SK-N-SH (cell line): ENCODE data around the gene ROS1. TPM values are rescaled to one million over a fixed set of nuclear protein-coding genes. Genes with fewer than 3 reads are reported as not detected.

Experiments
- CTCF ChIA-PET: fragments of 300-600, 350-600 bp; formaldehyde crosslinking; extraction: SDS; loops from one replicate; lab custom pipeline; 2021; lab: Yijun Ruan, JAX
- POLR2A ChIA-PET: fragments of 350-600 bp; sonication (Branson Sonifier 250); formaldehyde crosslinking; extraction: SDS; loops from one replicate; lab custom pipeline; 2020; ENCODE audit warnings: antibody characterized with exemption, inconsistent platforms; lab: Yijun Ruan, JAX
- DNase-seq: peaks from one replicate; pipeline ENCODE4 v3.0.0; 2012
- H2AFZ ChIP-seq: fragments of 200-600 bp; sonication (generic); 2 replicates; pipeline ENCODE4 v1.8.1; 2016; ENCODE audit warnings: antibody characterized with exemption, mild to moderate bottlenecking, low read depth
- H3F3A ChIP-seq: fragments of 200-600 bp; sonication (generic); replicated peaks from 2 replicates; pipeline ENCODE3; 2016; ENCODE audit warnings: antibody characterized with exemption, mild to moderate bottlenecking; ENCODE audit not compliant: insufficient read depth
- H3K27ac ChIP-seq, 2 experiments: fragments of 200-500 bp in 1 of 2; fragments of 200-600 bp in 1 of 2; sonication (Bioruptor generic) in 1 of 2; sonication (generic), shearing (Covaris generic) in 1 of 2; 2 replicates each; pipeline versions ENCODE4 v1.5.1 to v1.6.1; 2014 to 2016; ENCODE audit warnings: low read depth in 2 of 2, inconsistent platforms in 1 of 2, low read length in 1 of 2, mild to moderate bottlenecking in 1 of 2, mixed read lengths in 1 of 2
- H3K27me3 ChIP-seq: fragments of 200-600 bp; sonication (generic), shearing (Covaris generic); 2 replicates; pipeline ENCODE4 v1.6.1; 2016; ENCODE audit warnings: mixed run types; ENCODE audit not compliant: insufficient read depth
- H3K36me3 ChIP-seq, 2 experiments: fragments of 200-500 bp in 1 of 2; fragments of 200-600 bp in 1 of 2; sonication (Bioruptor generic) in 1 of 2; sonication (generic) in 1 of 2; replicated peaks in 1 of 2; 2 replicates each; pipeline versions ENCODE3 to v1.5.1; 2014 to 2016; ENCODE audit warnings: low read length in 1 of 2, mild to moderate bottlenecking in 1 of 2; ENCODE audit not compliant: insufficient read depth in 2 of 2, control insufficient read depth in 1 of 2
- H3K4me1 ChIP-seq, 2 experiments: fragments of 200-500 bp in 1 of 2; fragments of 200-600 bp in 1 of 2; sonication (Bioruptor generic) in 1 of 2; sonication (generic), shearing (Covaris generic) in 1 of 2; 2 replicates each; pipeline versions ENCODE4 v1.5.1 to v1.6.1; 2014 to 2016; ENCODE audit warnings: low read depth in 1 of 2, low read length in 1 of 2, mixed run types in 1 of 2; ENCODE audit not compliant: insufficient read depth in 2 of 2, control insufficient read depth in 1 of 2
- H3K4me2 ChIP-seq: fragments of 200-600 bp; sonication (generic), shearing (Covaris generic); 2 replicates; pipeline ENCODE4 v1.6.1; 2017; ENCODE audit warnings: mixed run types
- H3K4me3 ChIP-seq, 2 experiments: fragments of 200-500 bp in 1 of 2; fragments of 200-600 bp in 1 of 2; sonication (Bioruptor generic) in 1 of 2; sonication (generic), shearing (Covaris generic) in 1 of 2; 2 replicates each; pipeline versions ENCODE4 v1.5.1 to v1.8.1; 2014 to 2016; ENCODE audit warnings: low read depth in 2 of 2, inconsistent platforms in 1 of 2, low read length in 1 of 2, mild to moderate bottlenecking in 1 of 2, mixed read lengths in 1 of 2, moderate library complexity in 1 of 2
- H3K79me2 ChIP-seq: fragments of 200-600 bp; sonication (generic); 2 replicates; pipeline ENCODE4 v1.8.1; 2017; ENCODE audit warnings: mild to moderate bottlenecking; ENCODE audit not compliant: insufficient read depth
- H3K9ac ChIP-seq: fragments of 200-600 bp; sonication (generic); 2 replicates; pipeline ENCODE4 v1.6.1; 2017; ENCODE audit warnings: mixed run types
- H3K9me2 ChIP-seq: fragments of 200-600 bp; sonication (generic); 2 replicates; pipeline ENCODE4 v1.6.1; 2017; ENCODE audit warnings: mixed run types
- H3K9me3 ChIP-seq: fragments of 200-600 bp; sonication (generic); 2 replicates; pipeline ENCODE4 v1.6.1; 2017; ENCODE audit warnings: mixed run types, mild to moderate bottlenecking, moderate library complexity
- H4K20me1 ChIP-seq: fragments of 200-600 bp; sonication (generic); 2 replicates; pipeline ENCODE4 v1.6.1; 2017; ENCODE audit warnings: mild to moderate bottlenecking, mixed run types; ENCODE audit not compliant: insufficient read depth
- CHD2 ChIP-seq: fragments of 150-350 bp; IDR thresholded peaks from 2 replicates; pipeline ENCODE4 v1.6.1; 2018; ENCODE audit warnings: low read length; ENCODE audit not compliant: partially characterized antibody
- FOSL2 ChIP-seq: IDR thresholded peaks from 2 replicates; pipeline ENCODE4 v1.4.0; 2012; ENCODE audit warnings: low read depth, mild to moderate bottlenecking, moderate library complexity, borderline replicate concordance
- FOXM1 ChIP-seq: IDR thresholded peaks from 2 replicates; pipeline ENCODE4 v1.4.0; 2012; ENCODE audit warnings: low read depth, mild to moderate bottlenecking
- MXI1 ChIP-seq: IDR thresholded peaks from 2 replicates; pipeline ENCODE4 v1.6.1; 2012; ENCODE audit warnings: mild to moderate bottlenecking, low read depth, low read length, improper control_type of control experiment
- NFIC ChIP-seq: IDR thresholded peaks from 2 replicates; pipeline ENCODE4 v1.4.0; 2012; ENCODE audit warnings: borderline replicate concordance
- RXRA ChIP-seq: IDR thresholded peaks from 2 replicates; pipeline ENCODE4 v1.4.0; 2012; ENCODE audit warnings: low read depth, mild to moderate bottlenecking, borderline replicate concordance
- SMC3 ChIP-seq: IDR thresholded peaks from 2 replicates; pipeline ENCODE4 v1.6.1; 2012; ENCODE audit warnings: low read depth, low read length, improper control_type of control experiment
- TCF12 ChIP-seq: IDR thresholded peaks from 2 replicates; pipeline ENCODE4 v1.4.0; 2012
- WGBS: methylation state at CpG from one replicate; pipeline ENCODE4 v1.1.6; 2017; ENCODE audit warnings: low lambda C conversion rate; 5-methylcytosine and 5-hydroxymethylcytosine counted together
- polyA plus RNA-seq, 3 experiments: library from polyadenylated mRNA; depleted of rRNA; stranded (reverse); fragments of >200 nt; gene quantifications; 2 replicates each; pipeline ENCODE4 v1.2.3, GENCODE V29; 2012
- TF ChIP-seq, protein P1 (sequence below): IDR thresholded peaks from 2 replicates; pipeline ENCODE4 v1.4.0; 2012; ENCODE audit warnings: low read depth
- TF ChIP-seq, protein P2 (sequence below): IDR thresholded peaks from 2 replicates; pipeline ENCODE4 v1.6.1; 2012; ENCODE audit warnings: mild to moderate bottlenecking, low read depth, low read length, moderate library complexity

ROS1 gene
- polyA plus RNA-seq, 1 of the 3 experiments (the other 2 are of a cell fraction), result 1.8 TPM

DNA sequence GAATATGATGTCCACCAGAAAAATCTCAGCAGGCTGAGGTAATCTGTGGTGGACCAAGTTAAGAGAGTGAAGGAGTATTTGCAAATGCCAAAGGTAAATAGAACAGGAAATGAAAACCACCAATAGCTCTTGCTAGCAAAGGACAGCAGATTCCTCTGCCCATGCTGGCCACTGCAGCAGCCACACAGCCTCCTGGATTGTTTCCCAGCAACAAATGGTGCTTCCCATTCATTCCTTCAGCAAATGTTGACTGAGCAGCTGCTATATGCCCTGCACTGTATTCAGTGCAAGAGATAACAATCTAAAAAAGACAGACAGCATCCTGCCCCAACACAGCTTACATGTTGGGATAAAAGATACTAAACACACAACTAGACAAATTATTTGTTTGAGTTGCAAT, 11.0 kb downstream of the ROS1 start:
- H3K9me2 ChIP-seq, result no peaks in the 10 kb centered on the region
- H3K4me1 ChIP-seq, result no peaks in the 10 kb centered on the region
- ChIA-PET POLR2A (no interaction called here), CTCF (interaction anchor here (0.9 kb wide), 1 partner anchor 139 kb away, joined by 3 read pairs; no protein-coding TSS in a partner anchor)
- H3K36me3 ChIP-seq, result no peaks in the 10 kb centered on the region
- H3K27ac ChIP-seq, result no peak overlapping the region
- no peaks in the 10 kb centered on the region for H4K20me1 ChIP-seq
- no peak overlapping the region for H3K9ac ChIP-seq
- H3K4me3 ChIP-seq, result no peak overlapping the region
- H3K27me3 ChIP-seq, result no peaks in the 10 kb centered on the region; the same call in 1 of the 2 replicates
- no peak overlapping the region for H2AFZ ChIP-seq
- H3K79me2 ChIP-seq, result no peaks in the 10 kb centered on the region
- H3K9me3 ChIP-seq, result no peaks in the 10 kb centered on the region
- H3F3A ChIP-seq, result no peaks in the 10 kb centered on the region
- no peak overlapping the region for H3K4me2 ChIP-seq
- TF ChIP-seq FOSL2 (no peak), MXI1 (no peak), TCF12 (peak; percentile 39)
- TF ChIP-seq, protein P1, sequence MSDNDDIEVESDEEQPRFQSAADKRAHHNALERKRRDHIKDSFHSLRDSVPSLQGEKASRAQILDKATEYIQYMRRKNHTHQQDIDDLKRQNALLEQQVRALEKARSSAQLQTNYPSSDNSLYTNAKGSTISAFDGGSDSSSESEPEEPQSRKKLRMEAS, result 0 out of 2 replicates have a peak, but pooled peaks have one; percentile 23
- no peak for DNase-seq

DNA sequence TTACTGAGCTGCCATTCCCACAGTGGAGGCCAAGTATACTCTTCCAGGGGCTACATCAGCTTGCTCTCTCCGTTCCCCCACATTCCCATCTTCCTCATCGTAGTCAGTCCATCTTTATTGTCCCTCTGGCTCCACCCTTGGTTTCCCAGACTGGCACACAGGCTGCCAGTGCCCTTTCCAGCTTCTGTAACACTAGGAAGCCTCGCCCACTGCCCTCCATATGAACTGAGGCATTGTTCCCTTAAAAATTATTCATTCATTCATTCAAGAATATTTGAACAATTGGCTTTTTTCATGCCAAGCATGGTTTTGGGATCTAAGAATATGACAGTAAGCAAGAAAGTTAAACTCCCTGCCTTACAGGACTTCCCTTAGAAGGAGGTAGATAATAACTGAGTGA, 14.3 kb downstream of the ROS1 start:
- Histone ChIP-seq H4K20me1 (no peaks in the 10 kb centered on the region), H3F3A (no peaks in the 10 kb centered on the region)
- WGBS, result 22% methylated on average over 3 of the region's 3 CpGs

More for the DNA sequence above, 14.3 kb downstream of the ROS1 start:
- H3K79me2 ChIP-seq, result no peaks in the 10 kb centered on the region
- no peak overlapping the region for H2AFZ ChIP-seq
- DNase-seq, result no peak
- H3K27me3 ChIP-seq, result no peaks in the 10 kb centered on the region; the same call in 1 of the 2 replicates
- no peak overlapping the region for H3K9ac ChIP-seq
- H3K4me3 ChIP-seq, result no peak overlapping the region
- H3K27ac ChIP-seq, result no peak overlapping the region
- 0 out of 2 replicates have a peak overlapping the region, but pooled peaks have one; percentile 32 for H3K4me2 ChIP-seq
- CTCF ChIA-PET, result interaction anchor here (0.9 kb wide), 1 partner anchor 139 kb away, joined by 3 read pairs; no protein-coding TSS in a partner anchor
- POLR2A ChIA-PET, result no interaction called here
- H3K36me3 ChIP-seq, result no peaks in the 10 kb centered on the region
- no peaks in the 10 kb centered on the region for H3K9me3 ChIP-seq
- no peaks in the 10 kb centered on the region for H3K4me1 ChIP-seq
- H3K9me2 ChIP-seq, result no peaks in the 10 kb centered on the region
- TF ChIP-seq CHD2 (no peak), TCF12 (no peak), NFIC (no peak), SMC3 (no peak), RXRA (no peak), FOXM1 (no peak)
- TF ChIP-seq, protein P2, sequence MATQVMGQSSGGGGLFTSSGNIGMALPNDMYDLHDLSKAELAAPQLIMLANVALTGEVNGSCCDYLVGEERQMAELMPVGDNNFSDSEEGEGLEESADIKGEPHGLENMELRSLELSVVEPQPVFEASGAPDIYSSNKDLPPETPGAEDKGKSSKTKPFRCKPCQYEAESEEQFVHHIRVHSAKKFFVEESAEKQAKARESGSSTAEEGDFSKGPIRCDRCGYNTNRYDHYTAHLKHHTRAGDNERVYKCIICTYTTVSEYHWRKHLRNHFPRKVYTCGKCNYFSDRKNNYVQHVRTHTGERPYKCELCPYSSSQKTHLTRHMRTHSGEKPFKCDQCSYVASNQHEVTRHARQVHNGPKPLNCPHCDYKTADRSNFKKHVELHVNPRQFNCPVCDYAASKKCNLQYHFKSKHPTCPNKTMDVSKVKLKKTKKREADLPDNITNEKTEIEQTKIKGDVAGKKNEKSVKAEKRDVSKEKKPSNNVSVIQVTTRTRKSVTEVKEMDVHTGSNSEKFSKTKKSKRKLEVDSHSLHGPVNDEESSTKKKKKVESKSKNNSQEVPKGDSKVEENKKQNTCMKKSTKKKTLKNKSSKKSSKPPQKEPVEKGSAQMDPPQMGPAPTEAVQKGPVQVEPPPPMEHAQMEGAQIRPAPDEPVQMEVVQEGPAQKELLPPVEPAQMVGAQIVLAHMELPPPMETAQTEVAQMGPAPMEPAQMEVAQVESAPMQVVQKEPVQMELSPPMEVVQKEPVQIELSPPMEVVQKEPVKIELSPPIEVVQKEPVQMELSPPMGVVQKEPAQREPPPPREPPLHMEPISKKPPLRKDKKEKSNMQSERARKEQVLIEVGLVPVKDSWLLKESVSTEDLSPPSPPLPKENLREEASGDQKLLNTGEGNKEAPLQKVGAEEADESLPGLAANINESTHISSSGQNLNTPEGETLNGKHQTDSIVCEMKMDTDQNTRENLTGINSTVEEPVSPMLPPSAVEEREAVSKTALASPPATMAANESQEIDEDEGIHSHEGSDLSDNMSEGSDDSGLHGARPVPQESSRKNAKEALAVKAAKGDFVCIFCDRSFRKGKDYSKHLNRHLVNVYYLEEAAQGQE, result no peak
